ENCODE data around the gene MED25.

- TF ChIP-seq CTCF (conservative IDR thresholded peaks at IDR 0.05; ENCODE audit: low read length) (no peak), EZH2phosphoT487 (IDR thresholded peaks at IDR 0.05; ENCODE audit: borderline replicate concordance) (no peak)
Observed at GRCh38 chr19:49851456-49852259, 33.6 kb downstream of the MED25 start.

Data from Loucy (cell line).